ENCODE measurements around the gene BCLAF1.
"Not testable (repeated sequence)": the region's sequence is repeated elsewhere in the genome, so short reads cannot be mapped to it uniquely, and the experiment has no call there.

Gene BCLAF1

DNA sequence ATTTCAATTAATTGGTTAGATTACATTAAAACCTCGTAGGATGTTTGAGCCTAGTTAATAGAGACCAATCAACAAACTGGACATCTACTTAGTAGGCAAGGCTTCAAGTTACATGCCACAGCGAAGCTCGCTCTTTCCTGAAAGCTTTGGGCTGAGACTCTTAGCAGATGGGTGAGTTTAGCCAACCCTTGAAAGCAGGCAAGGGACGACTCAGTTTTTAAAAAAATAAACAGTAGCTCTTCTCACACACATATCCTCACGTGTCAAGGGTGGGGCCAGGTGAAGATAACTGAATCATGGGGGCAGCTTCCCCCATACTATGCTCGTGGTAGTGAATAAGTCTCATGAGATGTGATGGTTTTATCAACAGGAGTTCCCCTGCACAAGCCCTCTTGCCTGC, 40.3 kb downstream of the BCLAF1 start:
- DNase-seq (ENCODE audit: low read depth in 2 of 2), result no peak

GRCh38 chr6:136244061-136244616, 45.5 kb downstream of the BCLAF1 start:
- DNase-seq (ENCODE audit: low read depth in 2 of 2), result no peak

DNA sequence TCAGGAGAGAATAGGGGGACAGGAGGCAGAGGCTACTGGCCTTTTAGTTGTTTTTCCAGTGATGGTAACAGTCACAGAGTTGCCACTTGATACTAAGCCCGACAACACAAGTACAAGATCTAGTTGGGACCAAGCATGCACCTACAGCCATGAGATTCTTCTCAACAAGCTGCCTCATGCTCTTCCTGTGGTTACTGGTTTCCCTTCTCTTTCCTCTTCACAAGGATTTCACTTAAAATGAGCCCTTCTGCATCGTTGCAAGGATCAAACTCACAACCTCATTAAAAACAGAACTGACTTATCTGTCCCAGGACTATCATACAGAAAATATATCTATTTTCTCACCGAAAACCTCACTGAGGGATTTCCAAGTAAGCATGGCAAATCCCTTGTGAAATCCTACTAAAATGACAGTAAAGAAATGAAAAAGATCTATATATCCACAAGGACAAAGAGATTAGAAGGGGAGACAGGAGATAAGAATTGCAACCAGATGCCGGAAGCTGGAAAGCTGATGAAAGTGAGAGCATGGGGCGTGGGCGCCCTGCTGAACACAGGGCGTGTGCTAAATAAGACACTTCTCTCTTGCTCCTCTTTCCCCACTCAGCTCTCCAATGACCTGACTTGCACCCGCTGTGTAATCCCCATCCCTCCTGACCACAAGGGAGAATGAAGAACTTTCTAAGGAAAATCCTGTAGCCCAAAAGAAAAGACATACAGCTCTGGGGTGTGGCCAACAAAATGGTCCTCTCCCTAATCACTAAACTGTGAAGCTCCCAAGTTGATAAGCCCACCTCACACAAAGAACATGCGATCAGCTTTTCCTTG, 53.0 kb downstream of the BCLAF1 start:
- DNase-seq (ENCODE audit: low read depth in 2 of 2), result no peak

DNA sequence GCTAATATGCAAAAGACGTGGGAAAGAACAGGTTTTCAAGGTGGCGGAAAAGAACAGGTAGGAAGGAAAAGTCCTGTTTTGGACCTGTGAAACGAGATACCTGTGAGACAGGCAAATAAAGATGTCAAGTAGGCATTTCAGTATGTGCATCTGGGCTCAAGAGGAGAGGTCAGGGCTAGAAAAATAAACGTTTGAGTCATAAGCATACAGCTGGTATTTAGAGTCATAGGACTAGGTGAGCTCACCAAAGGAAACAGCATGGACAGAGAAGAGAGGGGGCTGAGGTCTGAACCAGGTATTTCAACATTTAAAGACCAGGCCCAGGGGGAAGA, 54.4 kb downstream of the BCLAF1 start:
- DNase-seq (ENCODE audit: low read depth in 2 of 2), result no peak

DNA sequence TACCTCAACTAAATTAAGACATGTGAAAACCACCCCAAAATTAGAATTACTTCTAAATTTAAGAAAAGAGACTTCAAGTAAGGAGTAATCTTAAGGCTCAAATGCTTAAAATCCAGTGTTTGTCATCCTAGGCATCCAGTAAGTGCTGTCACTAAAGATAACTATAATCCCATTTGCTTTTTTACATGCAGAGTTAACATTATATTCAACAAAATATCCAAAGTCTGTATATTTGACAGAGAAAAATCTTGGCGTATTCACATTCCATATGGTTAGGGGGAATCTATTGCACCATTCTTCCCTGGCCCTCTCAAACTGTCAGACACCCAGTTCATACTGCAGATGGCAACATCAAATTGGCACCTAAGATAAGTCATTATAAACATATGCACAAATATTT, 56.9 kb downstream of the BCLAF1 start:
- no peak for DNase-seq (ENCODE audit: low read depth in 2 of 2)

DNA sequence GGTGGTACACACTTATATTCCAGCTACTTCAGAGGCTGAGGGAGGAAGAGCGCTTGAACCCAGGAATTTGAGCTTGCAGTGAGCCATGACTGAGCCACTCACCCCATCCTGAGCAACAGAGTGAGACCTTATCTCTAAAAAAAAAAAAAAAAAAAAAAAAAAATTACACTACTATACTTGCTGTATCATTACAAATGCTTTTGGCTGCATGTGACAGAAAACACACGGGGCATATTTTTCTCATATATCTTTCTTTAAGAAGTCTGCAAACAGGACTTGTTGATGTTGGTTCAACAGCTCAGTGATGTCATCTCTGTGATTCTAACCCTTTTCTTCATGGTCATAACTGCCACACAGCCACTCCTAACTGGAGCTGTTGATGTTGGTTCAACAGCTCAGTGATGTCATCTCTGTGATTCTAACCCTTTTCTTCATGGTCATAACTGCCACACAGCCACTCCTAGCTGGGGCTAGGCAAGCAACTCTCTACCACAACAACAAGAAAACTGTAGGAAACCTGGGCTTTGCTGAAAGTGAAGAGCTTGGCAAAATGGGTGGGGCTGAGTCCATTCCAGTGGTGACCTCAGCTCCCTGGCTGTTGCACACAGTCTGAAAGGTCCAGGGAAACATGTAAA, 59.3 kb downstream of the BCLAF1 start:
- DNase-seq (ENCODE audit: low read depth in 2 of 2), result no peak

- DNase-seq (ENCODE audit: low read depth in 2 of 2), result no peak
These were observed 60.8 kb downstream of the BCLAF1 start for GRCh38 chr6:136228814-136229213.

GRCh38 chr6:136226674-136227377, 62.8 kb downstream of the BCLAF1 start:
- DNase-seq (ENCODE audit: low read depth in 2 of 2), result no peak

DNA sequence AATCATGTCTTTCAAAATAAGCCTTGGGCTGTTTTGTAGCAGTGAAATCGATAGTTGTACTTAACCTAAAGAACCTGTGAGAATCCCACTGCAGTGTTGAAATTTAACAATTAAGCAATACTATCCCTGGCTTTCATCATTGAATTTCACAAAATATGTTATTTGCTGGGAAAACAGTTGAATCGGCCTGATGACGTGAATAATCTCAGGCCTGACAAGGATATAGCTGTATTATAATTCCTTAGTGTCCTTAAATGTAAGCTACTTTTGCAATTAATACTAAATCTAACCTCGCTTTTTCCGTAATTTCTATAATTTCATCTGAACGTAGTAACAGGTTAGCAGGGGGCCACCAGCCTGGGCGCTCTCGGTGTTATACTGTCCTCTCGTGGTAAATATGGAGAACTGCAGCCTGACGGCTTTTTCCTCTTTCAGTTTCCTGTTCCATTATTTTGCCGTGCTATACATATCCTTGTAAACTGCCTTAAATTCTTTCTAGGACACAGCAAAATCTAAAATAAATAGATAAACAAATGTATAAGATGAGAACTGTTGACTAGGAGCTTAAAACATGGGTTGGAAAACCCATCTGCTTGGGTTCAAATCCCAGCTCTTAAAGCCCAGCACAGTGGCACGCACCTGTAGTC, 63.5 kb downstream of the BCLAF1 start:
- peak; percentile 27 to 52 for DNase-seq (ENCODE audit: low read depth in 2 of 2)

DNA sequence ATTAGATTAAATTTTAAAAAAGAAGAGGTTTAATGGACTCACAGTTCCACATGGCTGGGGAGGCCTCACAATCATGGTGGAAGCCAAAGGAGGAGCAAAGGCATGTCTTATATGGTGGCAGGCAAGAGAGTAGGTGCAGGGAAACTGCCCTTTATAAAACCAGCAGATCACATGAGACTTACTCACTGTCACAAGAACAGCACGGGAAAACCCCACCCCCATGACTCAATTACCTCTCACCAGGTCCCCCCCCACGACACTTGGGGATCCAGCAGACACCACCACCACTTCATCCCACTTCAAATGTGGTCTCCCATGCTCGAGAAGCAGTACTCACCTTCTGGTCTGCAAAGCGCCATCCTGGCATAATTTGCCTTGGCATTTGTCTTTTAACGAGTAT, 64.2 kb downstream of the BCLAF1 start:
- DNase-seq (ENCODE audit: low read depth in 2 of 2), result no peak

DNA sequence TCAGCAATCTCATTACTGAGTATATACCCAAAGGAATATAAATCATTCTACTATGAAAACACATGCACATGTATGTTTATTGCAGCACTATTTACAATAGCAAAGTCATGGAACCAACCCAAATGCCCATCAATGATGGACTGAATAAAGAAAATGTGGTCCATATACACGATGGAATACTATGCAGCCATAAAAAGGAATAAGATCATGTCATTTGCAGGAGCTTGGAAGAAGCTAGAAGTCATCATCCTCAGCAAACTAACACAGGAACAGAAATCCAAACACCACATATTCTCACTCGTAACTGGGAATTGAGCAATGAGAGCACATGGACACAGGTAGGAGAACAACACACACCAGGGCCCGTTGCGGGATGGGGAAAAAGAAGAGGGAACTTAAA, 64.7 kb downstream of the BCLAF1 start:
- DNase-seq (ENCODE audit: low read depth in 2 of 2), result not testable (repeated sequence)

DNA sequence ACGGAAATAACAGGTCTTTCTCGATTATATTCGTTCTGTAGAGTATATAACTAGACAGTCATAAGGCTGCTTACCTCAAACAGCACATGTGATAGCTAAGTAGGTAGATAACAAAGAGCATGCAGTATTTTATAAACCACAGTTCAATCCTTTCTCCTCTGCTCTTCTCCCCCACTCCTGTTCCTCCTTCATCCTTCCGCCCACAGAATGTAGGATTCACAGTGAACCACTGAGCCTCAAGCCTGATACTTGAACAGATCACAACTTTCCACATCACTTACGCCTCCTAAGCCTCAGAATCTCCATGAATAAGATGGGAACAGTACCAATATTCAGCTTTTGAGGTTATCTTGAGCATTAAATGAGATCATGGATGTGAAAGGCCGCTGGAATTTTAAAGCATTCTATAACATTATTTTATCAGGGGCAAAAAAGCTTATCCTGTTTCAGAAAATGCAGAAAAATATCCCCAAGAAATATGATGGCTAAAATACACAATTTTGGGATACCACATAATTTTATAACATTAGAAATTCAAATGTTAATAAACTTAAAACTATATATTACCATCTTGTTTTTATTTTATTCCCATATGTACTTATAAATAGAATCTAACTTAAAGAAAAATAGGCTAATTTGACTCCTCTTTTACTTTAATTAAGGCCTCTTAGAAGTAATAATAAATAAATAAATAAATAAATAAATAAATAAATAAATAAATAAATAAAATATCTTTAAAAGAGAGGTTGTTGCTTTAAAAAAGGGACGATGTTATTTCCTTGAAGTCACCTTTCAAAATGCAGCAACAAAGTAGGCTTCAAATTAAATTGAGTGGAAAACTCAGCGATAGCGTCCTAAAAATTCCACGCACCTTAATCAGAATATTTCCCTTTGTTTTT, 72.9 kb downstream of the BCLAF1 start:
- DNase-seq (ENCODE audit: low read depth in 2 of 2), result no peak

GRCh38 chr6:136213853-136214252, 75.8 kb downstream of the BCLAF1 start:
- DNase-seq (ENCODE audit: low read depth in 2 of 2), result no peak

DNA sequence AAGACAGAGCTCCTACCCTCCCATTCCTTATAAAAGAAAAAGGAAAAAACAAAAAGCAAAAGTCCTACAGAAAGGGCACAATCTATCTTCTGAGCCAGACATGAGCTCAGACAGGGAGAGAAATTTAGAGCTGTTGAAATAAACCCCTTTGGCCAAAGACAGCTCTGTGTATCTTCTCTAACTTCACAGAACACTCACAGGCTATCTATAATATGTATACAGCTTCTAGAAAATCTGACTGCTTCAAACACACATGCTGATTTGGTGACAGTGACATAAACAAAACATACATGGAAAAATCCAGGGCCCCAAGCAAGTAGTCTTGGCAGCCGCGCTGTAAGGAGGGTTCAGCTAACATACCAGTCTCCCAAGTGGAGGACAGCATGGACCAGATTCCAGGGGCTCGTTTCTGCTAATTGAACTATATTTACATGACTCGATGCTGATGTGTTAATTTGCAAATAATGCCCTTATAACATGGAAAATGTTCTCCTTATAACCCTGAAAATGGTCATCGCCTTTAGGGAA, 76.6 kb downstream of the BCLAF1 start:
- no peak for DNase-seq (ENCODE audit: low read depth in 2 of 2)

DNA sequence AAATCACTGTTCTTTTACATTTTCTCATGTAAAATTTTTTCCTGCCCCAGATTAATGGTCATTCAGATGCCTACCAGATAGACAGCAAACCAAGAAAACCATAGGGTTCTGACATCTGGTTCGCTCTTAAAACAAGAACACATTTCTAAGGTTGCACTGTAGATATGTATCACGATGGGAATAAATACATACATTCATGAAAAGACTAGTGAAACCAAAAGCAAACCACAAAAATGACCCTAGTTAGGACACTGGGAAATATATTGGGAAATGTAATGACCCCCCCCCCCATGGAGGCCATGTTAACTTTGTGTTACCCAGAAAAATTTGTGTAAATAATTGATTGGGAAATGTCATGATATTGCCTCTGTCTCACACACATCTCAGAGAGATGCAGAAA, 77.0 kb downstream of the BCLAF1 start:
- no peak for DNase-seq (ENCODE audit: low read depth in 2 of 2)

DNA sequence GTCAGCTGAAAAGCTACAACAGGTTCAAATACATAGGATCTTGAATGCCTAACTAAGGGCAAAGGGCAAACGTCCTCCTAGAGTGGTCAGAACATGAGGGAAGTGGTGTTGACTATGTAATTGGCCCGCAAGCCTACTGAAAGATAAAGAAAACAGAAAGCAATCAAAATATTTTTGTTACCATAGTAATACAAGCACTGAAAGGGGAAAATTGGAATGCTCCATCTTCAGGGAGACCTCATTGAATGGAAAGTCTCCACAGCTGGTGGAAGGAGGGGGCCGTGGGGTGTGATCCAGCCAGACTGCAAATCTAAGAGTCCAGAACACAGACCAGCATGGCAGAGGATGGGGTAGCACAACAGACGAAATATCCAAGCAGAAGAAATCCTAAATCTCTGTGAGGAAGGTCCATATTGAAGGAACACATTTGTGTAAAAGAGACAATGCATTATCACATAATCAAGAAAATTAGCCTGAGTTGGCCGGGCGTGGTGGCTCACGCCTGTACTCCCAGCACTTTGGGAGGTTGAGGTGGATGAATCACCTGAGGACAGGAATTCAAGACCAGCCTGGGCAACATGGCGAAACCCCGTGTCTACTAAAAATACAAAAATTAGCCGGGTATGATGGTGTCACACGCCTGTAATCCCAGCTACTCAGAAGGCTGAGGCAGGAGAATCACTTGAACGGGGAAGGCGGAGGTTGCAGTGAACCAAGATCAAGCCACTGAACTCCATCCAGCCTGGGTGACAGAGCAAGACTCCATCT, 79.1 kb downstream of the BCLAF1 start:
- DNase-seq (ENCODE audit: low read depth in 2 of 2), result no peak

GRCh38 chr6:136209496-136209895, 80.2 kb downstream of the BCLAF1 start:
- no peak for DNase-seq (ENCODE audit: low read depth in 2 of 2)

GRCh38 chr6:136208783-136209182, 80.9 kb downstream of the BCLAF1 start:
- DNase-seq (ENCODE audit: low read depth in 2 of 2), result no peak
